NCI-H1105 treated with DMSO at 0.1 percent for 48 hours (cell line): ENCODE measurements around the gene PAK4.

ENCODE experiments used
- DNase-seq: peaks from one replicate; lab custom pipeline; 2025; lab: John Stamatoyannopoulos, UW

The PAK4 gene

DNA sequence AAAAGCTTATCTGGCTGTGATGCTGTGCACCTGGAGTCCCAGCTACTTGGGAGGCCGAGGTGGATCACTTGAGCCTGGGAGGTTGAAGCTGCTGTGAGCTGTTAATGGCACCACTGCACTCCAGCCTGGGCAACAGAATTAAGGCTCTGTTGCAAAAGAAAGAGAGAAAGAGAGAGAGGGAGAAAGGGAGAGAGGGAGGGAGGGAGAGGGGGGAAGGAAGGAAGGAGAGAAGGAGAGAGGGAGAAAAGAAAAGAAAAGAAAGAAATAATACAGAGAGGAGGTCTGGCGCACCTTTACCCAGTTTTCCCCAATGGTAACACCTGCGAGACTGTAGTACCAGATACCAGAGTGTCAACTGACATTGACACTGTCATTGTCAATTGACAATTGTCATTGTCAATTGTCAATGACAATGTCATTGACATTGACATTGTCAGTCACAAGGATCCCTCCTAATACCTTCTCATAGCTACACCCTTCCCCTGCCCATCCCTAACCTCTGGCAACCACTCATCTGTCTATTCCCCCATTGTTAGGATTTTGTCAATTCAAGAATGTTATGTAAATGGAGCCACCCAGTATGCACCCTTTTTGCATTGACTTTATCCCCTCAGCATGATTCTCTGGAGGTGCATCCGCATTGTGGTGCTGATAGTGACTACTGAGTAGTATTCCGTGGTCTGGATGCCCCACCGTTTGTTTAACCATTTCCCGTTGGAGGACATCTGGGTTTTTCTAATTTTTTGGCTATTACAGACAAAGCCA lies 21.3 kb downstream of the PAK4 start:
- DNase-seq, result no peak

DNA sequence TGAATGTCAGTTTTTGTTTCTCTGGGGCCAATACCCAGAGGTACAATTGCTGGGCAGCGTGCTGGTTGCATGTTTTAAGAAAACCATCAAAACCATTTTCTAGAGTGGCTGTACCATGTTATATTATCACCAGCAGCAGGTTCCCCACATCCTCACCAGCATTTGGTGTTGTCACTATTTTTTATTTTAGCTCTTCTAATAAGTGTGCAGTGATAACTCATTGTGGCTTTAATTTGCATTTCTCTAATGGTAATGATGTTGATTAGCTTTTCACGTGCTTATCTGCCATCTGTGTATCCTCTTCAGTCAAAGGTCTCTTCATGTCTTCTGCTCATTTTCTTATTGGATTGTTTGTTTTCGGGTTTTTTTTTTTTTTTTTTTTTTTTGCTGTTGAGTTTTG lies 21.9 kb downstream of the PAK4 start:
- DNase-seq, result no peak

GRCh38 chr19:39148939-39149529 lies 23.4 kb downstream of the PAK4 start:
- no peak for DNase-seq

DNA sequence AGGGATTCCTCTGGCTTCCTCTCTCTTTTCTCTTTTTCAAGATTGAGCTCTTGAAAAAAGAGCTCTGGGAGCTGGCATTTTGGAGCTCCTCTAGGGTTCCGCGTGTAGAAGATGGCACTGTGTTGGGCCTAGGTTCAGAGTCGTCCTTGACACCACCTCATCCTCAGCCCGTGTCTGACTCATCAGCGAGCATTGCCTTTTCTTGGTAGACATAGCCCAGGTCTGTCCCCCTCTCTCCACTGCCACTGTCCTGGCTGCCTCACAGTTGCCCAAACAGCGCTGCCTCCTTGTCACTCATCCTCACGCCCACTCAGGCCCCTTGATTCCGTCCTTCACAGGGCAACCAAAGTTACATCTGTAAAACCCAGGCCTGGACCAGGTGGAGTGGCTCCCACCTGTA lies 24.6 kb downstream of the PAK4 start:
- DNase-seq, result no peak

DNA sequence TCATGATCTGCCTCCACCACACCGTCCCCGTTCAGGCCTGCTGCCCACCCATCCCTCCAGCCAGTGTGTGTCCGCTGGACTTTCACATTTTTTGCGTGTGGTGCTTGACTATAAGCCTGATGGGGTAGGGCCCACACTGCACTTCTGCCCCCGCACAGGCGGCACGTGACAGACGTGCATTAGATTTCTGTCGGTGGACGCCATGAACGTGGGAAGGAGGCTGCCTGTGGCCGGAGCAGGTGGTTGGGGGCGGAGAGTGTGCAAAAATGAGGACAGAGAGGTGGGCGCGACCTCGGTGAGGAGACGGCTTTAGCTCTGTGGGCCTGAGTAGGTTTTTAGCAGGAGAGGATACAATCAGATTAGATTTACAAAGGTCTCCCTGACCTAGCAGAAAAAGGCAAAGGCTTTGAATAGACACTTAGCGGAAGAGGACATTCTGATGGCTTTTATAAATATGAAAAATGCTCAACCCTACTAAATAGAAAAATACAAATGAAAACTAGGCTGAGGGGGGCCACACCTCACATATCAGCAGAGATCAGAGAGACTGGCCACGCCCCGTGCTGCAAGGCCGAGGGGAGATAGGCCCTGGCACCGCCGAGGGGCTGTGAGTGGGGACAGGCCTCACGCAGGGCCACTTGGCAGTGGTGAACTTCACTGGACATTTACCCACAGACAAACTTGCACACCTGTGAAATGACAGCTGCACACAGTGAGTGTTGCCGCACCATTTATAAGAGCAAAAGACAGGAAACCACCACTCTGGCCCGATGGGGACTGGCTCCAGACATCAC lies 25.4 kb downstream of the PAK4 start:
- DNase-seq, result no peak

DNA sequence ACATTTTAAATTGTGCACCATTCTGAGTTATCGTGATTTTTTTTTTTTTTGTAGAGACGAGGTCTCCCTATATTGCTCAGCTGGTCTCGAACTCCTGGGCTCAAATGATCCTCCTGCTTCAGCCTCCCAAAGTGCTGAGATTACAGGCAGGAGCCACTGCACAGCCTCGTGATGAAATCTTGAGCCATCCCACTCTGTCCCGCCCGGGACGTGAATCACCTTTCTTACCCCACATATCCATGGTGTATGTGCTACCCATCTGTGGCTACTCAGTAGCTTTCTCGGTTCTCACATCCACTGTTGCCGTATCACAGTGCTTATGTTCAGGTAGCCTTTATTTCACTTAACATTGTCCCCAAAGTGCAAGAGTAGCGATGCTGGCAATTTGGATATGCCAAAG lies 26.5 kb downstream of the PAK4 start:
- no peak for DNase-seq

- DNase-seq, result no peak
Observed at GRCh38 chr19:39154100-39154628, 28.6 kb downstream of the PAK4 start.

GRCh38 chr19:39154629-39155100 lies 29.1 kb downstream of the PAK4 start:
- no peak for DNase-seq

- no peak for DNase-seq
Observed at GRCh38 chr19:39155114-39155700, 29.6 kb downstream of the PAK4 start.

GRCh38 chr19:39155741-39156140 lies 30.2 kb downstream of the PAK4 start:
- DNase-seq, result no peak

GRCh38 chr19:39156326-39157230 lies 31.0 kb downstream of the PAK4 start:
- DNase-seq, result no peak

DNA sequence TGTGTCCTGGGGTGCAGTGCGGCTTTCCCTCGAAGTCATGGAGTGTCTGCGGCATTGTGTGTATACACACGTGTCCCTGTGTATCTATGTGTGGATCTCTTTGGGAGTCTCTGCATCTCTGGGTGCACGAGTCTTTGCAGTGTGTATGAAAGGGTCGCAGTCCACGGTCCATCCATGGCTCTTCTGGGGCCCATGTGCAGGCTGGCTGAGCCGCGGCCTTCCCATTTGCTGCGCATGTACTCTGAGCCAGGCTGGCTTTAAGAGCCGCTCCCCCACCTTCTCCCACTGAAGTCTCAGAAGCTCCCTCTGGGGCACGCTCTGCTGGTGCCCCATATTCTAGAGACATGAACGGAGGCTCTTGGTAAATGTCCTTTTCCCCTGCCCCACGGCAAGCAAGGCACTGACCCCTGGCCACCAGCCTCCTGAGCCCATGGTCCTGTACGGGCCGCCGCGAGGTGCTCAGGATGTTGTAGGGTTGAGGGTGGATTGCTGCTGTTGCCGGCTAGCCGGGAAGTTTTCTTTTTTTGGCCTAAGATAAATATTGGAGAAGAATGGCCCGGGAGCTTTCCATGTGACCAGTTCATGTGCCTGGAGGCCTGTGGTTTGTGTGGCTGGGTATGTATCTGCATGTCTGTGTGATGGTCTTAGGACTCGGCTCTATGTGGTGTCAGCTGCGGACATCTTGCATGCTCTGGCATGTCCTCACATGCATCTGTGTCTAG lies 31.9 kb downstream of the PAK4 start:
- DNase-seq, result no peak

- DNase-seq, result no peak
Observed at GRCh38 chr19:39157997-39158389, 32.4 kb downstream of the PAK4 start.

GRCh38 chr19:39158646-39159260 lies 33.2 kb downstream of the PAK4 start:
- no peak for DNase-seq

DNA sequence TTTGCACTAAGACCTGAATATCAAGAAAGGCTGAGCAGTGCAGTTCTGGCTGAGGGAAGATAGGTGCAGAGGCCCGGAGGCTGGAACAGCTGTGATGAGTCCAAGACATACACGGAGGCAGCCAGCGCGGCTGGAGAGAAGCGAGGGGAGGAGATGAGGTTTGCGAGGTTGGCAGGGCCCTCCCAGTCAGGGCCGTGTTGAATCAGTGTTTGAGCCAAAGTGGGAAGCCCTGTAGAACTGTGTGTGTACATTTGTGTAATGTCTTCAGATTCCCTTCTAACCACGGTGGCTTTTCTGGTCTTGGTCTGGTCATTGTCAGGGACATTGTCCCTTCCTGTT lies 34.9 kb downstream of the PAK4 start:
- DNase-seq, result no peak

DNA sequence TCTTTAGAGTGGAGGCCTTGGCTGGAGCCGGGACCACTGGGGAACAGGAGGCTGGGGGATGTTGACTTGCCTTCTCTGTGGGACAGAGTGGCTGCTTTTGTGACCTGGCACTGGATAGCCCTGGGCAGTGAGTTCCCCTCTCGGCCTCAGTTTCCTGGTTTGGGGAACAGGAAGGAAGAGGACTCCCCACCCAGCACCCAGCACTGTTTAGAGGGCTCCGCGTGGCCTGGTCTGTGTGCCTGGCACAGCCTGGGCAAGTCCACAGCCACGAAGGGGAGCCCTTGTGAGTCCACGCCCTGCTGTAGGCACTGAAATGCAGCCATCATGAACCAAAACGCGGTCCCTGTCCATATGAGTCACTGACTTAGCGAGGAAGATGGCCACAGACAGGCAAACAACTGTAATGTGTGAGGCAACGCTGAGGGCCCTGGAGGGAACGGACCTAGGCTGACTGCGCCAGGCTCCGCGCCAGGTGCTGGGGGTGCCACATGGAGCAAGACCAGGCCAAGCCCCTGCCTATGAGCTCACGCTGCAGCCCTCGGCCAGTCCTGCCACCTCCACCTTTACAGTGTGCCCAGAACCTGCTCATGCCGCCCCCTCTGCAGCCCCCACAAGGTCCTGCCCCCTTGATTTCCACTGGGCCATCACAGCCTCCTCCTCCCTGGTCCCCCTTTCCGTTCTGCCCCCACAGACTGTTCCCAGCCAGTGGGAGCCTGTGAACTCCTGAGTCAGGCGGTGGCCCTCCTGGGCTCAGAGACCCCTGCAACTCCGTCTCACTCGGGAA lies 35.5 kb downstream of the PAK4 start:
- DNase-seq, result no peak

DNA sequence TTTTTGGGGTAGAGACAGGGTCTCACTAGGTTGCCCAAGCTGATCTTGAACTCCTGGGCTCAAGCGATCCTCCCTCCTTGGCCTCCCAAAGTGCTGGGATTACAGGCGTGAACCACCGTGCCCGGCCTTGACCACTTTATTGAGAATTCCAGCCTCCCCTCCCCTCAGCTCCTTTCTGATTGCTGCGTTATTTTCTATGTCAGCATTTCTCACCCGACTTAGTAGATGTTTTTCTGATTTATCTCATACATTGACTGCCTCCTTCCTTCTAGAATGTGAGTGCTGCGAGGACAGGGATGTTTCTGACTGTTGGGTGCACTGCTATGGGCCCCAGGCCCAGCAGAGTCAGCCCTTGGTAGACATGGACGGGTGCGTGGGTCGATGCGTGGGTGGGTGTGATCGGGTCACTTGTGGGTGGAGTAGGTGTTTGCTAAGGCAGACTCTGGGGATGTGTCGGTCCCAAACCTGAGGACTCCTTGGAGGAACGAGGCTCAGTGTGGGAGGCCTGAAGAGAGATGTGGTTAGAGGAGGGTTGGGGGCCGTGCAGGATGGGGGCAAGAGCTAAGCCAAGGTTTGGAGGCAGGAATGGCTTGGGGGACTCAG lies 37.0 kb downstream of the PAK4 start:
- DNase-seq, result no peak

- no peak for DNase-seq
Observed at GRCh38 chr19:39163621-39164020, 38.0 kb downstream of the PAK4 start.

GRCh38 chr19:39164289-39164688 lies 38.7 kb downstream of the PAK4 start:
- no peak for DNase-seq
